Measurements from ENCODE around the gene FAM53C.

DNA sequence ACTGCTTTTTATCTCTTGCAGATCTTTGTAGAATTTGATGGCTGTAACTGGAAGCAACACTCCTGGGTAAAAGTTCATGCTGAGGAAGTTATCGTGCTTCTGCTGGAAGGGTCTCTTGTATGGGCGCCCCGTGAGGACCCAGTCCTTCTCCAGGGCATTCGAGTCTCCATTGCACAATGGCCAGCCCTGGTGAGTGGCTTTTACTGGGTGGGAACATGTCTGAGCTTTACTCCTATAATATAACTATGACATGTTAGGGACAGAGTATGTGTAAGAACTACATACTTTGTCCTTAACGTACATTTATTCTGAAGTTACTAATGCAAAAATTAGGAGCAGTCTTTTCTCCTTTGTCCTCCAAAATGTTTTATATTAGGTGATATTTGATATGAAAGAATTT lies 34.6 kb downstream of the FAM53C start:
- TF ChIP-seq EZH2 (IDR thresholded peaks at IDR 0.05; ENCODE audit: insufficient read depth, poor library complexity, severe bottlenecking) (no peak), EZH2phosphoT487 (IDR thresholded peaks at IDR 0.05; ENCODE audit: insufficient read depth, low read depth) (no peak)

Data from GM23248 (cell line).